HEK293 (cell line): ENCODE results near the gene RNF224.

ENCODE experiments used
- ZNF555 ChIP-seq: fragments of 450-650 bp; formaldehyde crosslinking; conservative IDR thresholded peaks from 2 replicates; pipeline ENCODE4 v1.5.1; 2017; ENCODE audit warnings: missing biosample characterization, mild to moderate bottlenecking, missing genetic modification characterization, inconsistent platforms
- TF ChIP-seq, protein P1 (sequence below): fragments of 450-650 bp; formaldehyde crosslinking; IDR thresholded peaks from 2 replicates; pipeline ENCODE4 v1.5.1; 2016; ENCODE audit warnings: missing biosample characterization, missing genetic modification characterization

DNA sequence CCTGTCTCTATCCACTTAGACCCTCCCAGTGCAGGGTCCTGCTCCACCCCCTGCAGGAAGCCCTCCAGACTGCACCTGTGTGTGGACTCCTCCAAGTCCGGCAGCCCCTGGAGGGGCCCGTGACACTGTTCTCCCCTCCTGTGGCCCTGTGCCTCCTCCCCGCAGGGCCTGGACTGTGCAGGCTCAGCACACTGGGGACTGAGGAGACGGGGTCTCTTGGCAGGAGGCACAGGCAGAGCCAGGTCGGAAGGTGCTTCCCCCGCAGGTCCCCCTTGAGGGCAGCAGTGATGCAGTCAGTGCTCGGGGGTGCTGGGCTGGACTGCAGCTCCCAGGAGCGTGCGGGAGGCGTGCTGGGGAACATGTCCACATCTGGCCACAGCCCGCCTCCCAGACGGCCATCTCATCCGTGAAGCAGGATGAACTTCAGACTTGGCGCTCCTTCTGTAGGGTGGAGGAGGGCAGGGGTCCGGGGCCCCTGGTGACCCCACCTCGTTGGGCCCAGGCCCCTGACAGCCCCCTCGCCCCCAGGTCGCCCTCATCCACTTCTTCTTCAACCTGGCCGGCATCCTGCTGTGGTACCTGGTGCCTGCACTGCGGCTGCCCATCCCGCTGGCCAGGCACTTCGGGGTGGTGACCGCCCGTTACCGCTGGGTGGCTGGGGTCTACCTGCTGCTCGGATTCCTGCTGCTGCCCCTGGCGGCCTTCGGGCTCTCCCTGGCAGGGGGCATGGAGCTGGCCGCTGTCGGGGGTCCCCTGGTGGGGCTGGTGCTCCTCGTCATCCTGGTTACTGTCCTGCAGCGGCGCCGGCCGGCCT is 8.3 kb downstream of the RNF224 start:
- no peak for TF ChIP-seq ZNF555 (tag by site-specific recombination)
- TF ChIP-seq, protein P1, sequence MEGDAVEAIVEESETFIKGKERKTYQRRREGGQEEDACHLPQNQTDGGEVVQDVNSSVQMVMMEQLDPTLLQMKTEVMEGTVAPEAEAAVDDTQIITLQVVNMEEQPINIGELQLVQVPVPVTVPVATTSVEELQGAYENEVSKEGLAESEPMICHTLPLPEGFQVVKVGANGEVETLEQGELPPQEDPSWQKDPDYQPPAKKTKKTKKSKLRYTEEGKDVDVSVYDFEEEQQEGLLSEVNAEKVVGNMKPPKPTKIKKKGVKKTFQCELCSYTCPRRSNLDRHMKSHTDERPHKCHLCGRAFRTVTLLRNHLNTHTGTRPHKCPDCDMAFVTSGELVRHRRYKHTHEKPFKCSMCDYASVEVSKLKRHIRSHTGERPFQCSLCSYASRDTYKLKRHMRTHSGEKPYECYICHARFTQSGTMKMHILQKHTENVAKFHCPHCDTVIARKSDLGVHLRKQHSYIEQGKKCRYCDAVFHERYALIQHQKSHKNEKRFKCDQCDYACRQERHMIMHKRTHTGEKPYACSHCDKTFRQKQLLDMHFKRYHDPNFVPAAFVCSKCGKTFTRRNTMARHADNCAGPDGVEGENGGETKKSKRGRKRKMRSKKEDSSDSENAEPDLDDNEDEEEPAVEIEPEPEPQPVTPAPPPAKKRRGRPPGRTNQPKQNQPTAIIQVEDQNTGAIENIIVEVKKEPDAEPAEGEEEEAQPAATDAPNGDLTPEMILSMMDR (tag by site-specific recombination) = peak; percentile 60
